Measurements from ENCODE around the gene METTL16. TPM values are rescaled to one million over a fixed set of nuclear protein-coding genes. Genes with fewer than 3 reads are reported as not detected.

Gene METTL16
- total RNA-seq, 1 donor from 2014 or later = 22.9 TPM

DNA sequence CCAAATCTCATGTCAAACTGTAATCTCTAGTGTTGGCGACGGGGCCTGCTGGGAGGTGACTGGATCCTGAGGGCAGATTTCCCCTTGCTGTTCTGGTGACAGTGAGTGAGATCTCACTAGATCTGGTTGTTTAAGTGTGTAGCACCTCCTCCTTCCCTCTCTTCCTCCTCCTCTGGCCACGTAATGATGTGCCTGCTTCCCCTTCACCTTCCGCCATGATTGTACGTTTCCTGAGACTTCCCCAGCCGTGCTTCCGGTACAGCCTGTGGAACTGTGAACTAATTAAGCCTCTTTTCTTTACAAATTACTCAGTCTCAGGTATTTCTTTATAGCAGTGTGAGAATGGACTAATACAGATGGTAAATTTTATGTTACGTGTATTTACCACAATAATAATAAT is 49.2 kb downstream of the METTL16 start:
- Mint-ChIP-seq H3K27ac (ENCODE audit: unreplicated experiment) (no peak overlapping the region), H3K4me3 (ENCODE audit: unreplicated experiment) (no peak overlapping the region)

GRCh38 chr17:2459917-2460271 is 51.8 kb downstream of the METTL16 start:
- DNase-seq (ENCODE audit: extremely low spot score, unreplicated experiment) = no peak
- no peak for TF ChIP-seq CTCF (IDR thresholded peaks at IDR 0.05)
- H3K36me3 Mint-ChIP-seq (ENCODE audit: unreplicated experiment) = peaks cover 17% of the 10 kb centered on the region

More for the DNA sequence above, 49.2 kb downstream of the METTL16 start:
- DNase-seq (ENCODE audit: extremely low spot score, unreplicated experiment) = no peak
- H3K36me3 Mint-ChIP-seq (ENCODE audit: unreplicated experiment) = peaks cover 22% of the 10 kb centered on the region
- H3K9me3 Mint-ChIP-seq (ENCODE audit: unreplicated experiment) = no peaks in the 10 kb centered on the region
- no peak for TF ChIP-seq CTCF (IDR thresholded peaks at IDR 0.05)
- H3K27me3 Mint-ChIP-seq (ENCODE audit: unreplicated experiment) = no peaks in the 10 kb centered on the region
- H3K4me1 Mint-ChIP-seq (ENCODE audit: unreplicated experiment) = peaks cover 13% of the 10 kb centered on the region

GRCh38 chr17:2457913-2458312 is 53.8 kb downstream of the METTL16 start:
- no peaks in the 10 kb centered on the region for H3K27me3 Mint-ChIP-seq (ENCODE audit: unreplicated experiment)
- no peaks in the 10 kb centered on the region for H3K9me3 Mint-ChIP-seq (ENCODE audit: unreplicated experiment)
- no peak for TF ChIP-seq CTCF (IDR thresholded peaks at IDR 0.05)
- H3K36me3 Mint-ChIP-seq (ENCODE audit: unreplicated experiment) = peaks cover 11% of the 10 kb centered on the region
- no peak overlapping the region for H3K4me3 Mint-ChIP-seq (ENCODE audit: unreplicated experiment)
- DNase-seq (ENCODE audit: extremely low spot score, unreplicated experiment) = no peak
- no peak overlapping the region for H3K27ac Mint-ChIP-seq (ENCODE audit: unreplicated experiment)
- H3K4me1 Mint-ChIP-seq (ENCODE audit: unreplicated experiment) = peaks cover 13% of the 10 kb centered on the region

More at GRCh38 chr17:2459917-2460271, 51.8 kb downstream of the METTL16 start:
- peaks cover 13% of the 10 kb centered on the region for H3K4me1 Mint-ChIP-seq (ENCODE audit: unreplicated experiment)
- H3K4me3 Mint-ChIP-seq (ENCODE audit: unreplicated experiment) = no peak overlapping the region
- no peaks in the 10 kb centered on the region for H3K27me3 Mint-ChIP-seq (ENCODE audit: unreplicated experiment)
- no peaks in the 10 kb centered on the region for H3K9me3 Mint-ChIP-seq (ENCODE audit: unreplicated experiment)
- H3K27ac Mint-ChIP-seq (ENCODE audit: unreplicated experiment) = peak overlapping the region; percentile 86

DNA sequence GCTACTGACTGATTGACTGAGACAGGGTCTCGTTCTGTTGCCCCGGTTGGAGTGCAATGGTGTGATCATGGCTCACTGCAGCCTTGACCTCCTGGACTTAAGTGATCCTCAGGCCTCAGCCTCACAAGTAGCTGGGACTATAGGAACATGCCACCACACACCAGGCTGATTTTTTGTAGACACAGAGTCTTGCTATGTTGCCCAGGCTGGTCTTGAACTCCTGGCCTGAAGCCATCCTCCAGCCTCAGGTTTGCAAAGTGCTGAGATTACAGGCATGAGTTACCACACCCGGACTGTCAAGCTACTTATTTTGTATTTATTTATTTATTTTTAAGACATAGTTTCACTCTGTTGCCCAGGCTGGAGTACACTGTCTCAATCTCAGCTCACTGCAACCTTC is 55.2 kb downstream of the METTL16 start:
- H3K27ac Mint-ChIP-seq (ENCODE audit: unreplicated experiment) = no peak overlapping the region
- no peak for TF ChIP-seq CTCF (IDR thresholded peaks at IDR 0.05)
- DNase-seq (ENCODE audit: extremely low spot score, unreplicated experiment) = no peak
- H3K4me3 Mint-ChIP-seq (ENCODE audit: unreplicated experiment) = no peak overlapping the region
- H3K9me3 Mint-ChIP-seq (ENCODE audit: unreplicated experiment) = no peaks in the 10 kb centered on the region
- H3K27me3 Mint-ChIP-seq (ENCODE audit: unreplicated experiment) = no peaks in the 10 kb centered on the region
- H3K36me3 Mint-ChIP-seq (ENCODE audit: unreplicated experiment) = no peaks in the 10 kb centered on the region
- H3K4me1 Mint-ChIP-seq (ENCODE audit: unreplicated experiment) = peaks cover 19% of the 10 kb centered on the region

GRCh38 chr17:2455956-2456355 is 55.7 kb downstream of the METTL16 start:
- H3K36me3 Mint-ChIP-seq (ENCODE audit: unreplicated experiment) = no peaks in the 10 kb centered on the region
- no peak for TF ChIP-seq CTCF (IDR thresholded peaks at IDR 0.05)
- no peaks in the 10 kb centered on the region for H3K27me3 Mint-ChIP-seq (ENCODE audit: unreplicated experiment)
- H3K4me3 Mint-ChIP-seq (ENCODE audit: unreplicated experiment) = no peak overlapping the region
- no peak for DNase-seq (ENCODE audit: extremely low spot score, unreplicated experiment)
- H3K27ac Mint-ChIP-seq (ENCODE audit: unreplicated experiment) = no peak overlapping the region
- peaks cover 19% of the 10 kb centered on the region for H3K4me1 Mint-ChIP-seq (ENCODE audit: unreplicated experiment)
- no peaks in the 10 kb centered on the region for H3K9me3 Mint-ChIP-seq (ENCODE audit: unreplicated experiment)
